ENCODE data around the gene OLIG2.

OLIG2 gene

DNA sequence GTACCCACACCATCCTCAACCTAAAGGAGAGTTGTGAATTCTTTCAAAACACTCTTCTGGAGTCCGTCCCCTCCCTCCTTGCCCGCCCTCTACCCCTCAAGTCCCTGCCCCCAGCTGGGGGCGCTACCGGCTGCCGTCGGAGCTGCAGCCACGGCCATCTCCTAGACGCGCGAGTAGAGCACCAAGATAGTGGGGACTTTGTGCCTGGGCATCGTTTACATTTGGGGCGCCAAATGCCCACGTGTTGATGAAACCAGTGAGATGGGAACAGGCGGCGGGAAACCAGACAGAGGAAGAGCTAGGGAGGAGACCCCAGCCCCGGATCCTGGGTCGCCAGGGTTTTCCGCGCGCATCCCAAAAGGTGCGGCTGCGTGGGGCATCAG is 638 bp upstream of the OLIG2 start:
- no peak for TF ChIP-seq TAF1 (IDR thresholded peaks at IDR 0.05; ENCODE audit: low read depth)
- TF ChIP-seq TEAD4 (IDR thresholded peaks at IDR 0.05): no peak
- TF ChIP-seq, protein P1, sequence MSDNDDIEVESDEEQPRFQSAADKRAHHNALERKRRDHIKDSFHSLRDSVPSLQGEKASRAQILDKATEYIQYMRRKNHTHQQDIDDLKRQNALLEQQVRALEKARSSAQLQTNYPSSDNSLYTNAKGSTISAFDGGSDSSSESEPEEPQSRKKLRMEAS (IDR thresholded peaks at IDR 0.05): no peak
- TF ChIP-seq RAD21 (IDR thresholded peaks at IDR 0.05; ENCODE audit: low read depth): no peak
- no peak for TF ChIP-seq YY1 (IDR thresholded peaks at IDR 0.05; ENCODE audit: low read depth)
- TF ChIP-seq NFIC (IDR thresholded peaks at IDR 0.05): no peak
- TF ChIP-seq TCF12 (IDR thresholded peaks at IDR 0.05; ENCODE audit: low read depth): no peak
- TF ChIP-seq, protein P2, sequence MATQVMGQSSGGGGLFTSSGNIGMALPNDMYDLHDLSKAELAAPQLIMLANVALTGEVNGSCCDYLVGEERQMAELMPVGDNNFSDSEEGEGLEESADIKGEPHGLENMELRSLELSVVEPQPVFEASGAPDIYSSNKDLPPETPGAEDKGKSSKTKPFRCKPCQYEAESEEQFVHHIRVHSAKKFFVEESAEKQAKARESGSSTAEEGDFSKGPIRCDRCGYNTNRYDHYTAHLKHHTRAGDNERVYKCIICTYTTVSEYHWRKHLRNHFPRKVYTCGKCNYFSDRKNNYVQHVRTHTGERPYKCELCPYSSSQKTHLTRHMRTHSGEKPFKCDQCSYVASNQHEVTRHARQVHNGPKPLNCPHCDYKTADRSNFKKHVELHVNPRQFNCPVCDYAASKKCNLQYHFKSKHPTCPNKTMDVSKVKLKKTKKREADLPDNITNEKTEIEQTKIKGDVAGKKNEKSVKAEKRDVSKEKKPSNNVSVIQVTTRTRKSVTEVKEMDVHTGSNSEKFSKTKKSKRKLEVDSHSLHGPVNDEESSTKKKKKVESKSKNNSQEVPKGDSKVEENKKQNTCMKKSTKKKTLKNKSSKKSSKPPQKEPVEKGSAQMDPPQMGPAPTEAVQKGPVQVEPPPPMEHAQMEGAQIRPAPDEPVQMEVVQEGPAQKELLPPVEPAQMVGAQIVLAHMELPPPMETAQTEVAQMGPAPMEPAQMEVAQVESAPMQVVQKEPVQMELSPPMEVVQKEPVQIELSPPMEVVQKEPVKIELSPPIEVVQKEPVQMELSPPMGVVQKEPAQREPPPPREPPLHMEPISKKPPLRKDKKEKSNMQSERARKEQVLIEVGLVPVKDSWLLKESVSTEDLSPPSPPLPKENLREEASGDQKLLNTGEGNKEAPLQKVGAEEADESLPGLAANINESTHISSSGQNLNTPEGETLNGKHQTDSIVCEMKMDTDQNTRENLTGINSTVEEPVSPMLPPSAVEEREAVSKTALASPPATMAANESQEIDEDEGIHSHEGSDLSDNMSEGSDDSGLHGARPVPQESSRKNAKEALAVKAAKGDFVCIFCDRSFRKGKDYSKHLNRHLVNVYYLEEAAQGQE (IDR thresholded peaks at IDR 0.05; ENCODE audit: low read depth): no peak
- TF ChIP-seq CEBPB (IDR thresholded peaks at IDR 0.05): no peak
- TF ChIP-seq CREB1 (IDR thresholded peaks at IDR 0.05; ENCODE audit: low read depth): no peak

GRCh38 chr21:33026443-33026858 is 716 bp downstream of the OLIG2 start:
- TF ChIP-seq RAD21 (IDR thresholded peaks at IDR 0.05; ENCODE audit: low read depth): no peak
- no peak for TF ChIP-seq NFIC (IDR thresholded peaks at IDR 0.05)
- no peak for TF ChIP-seq TAF1 (IDR thresholded peaks at IDR 0.05; ENCODE audit: low read depth)
- TF ChIP-seq FOXM1 (IDR thresholded peaks at IDR 0.05; ENCODE audit: borderline replicate concordance, low read depth): no peak
- no peak for TF ChIP-seq ZBTB7A (IDR thresholded peaks at IDR 0.05; ENCODE audit: low read depth)
- TF ChIP-seq EGR1 (IDR thresholded peaks at IDR 0.05): no peak
- no peak for TF ChIP-seq YY1 (IDR thresholded peaks at IDR 0.05; ENCODE audit: low read depth)
- TF ChIP-seq CREB1 (IDR thresholded peaks at IDR 0.05; ENCODE audit: low read depth): no peak
- TF ChIP-seq CEBPB (IDR thresholded peaks at IDR 0.05): no peak
- TF ChIP-seq, protein P1 (IDR thresholded peaks at IDR 0.05): no peak
- TF ChIP-seq, protein P2 (IDR thresholded peaks at IDR 0.05; ENCODE audit: low read depth): no peak
- no peak for TF ChIP-seq TCF12 (IDR thresholded peaks at IDR 0.05; ENCODE audit: low read depth)
- no peak for TF ChIP-seq TEAD4 (IDR thresholded peaks at IDR 0.05)
- TF ChIP-seq, protein P3, sequence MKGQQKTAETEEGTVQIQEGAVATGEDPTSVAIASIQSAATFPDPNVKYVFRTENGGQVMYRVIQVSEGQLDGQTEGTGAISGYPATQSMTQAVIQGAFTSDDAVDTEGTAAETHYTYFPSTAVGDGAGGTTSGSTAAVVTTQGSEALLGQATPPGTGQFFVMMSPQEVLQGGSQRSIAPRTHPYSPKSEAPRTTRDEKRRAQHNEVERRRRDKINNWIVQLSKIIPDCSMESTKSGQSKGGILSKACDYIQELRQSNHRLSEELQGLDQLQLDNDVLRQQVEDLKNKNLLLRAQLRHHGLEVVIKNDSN (IDR thresholded peaks at IDR 0.05): no peak

DNA sequence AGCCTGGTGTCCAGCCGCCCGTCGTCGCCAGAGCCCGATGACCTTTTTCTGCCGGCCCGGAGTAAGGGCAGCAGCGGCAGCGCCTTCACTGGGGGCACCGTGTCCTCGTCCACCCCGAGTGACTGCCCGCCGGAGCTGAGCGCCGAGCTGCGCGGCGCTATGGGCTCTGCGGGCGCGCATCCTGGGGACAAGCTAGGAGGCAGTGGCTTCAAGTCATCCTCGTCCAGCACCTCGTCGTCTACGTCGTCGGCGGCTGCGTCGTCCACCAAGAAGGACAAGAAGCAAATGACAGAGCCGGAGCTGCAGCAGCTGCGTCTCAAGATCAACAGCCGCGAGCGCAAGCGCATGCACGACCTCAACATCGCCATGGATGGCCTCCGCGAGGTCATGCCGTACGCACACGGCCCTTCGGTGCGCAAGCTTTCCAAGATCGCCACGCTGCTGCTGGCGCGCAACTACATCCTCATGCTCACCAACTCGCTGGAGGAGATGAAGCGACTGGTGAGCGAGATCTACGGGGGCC is 1.2 kb downstream of the OLIG2 start:
- no peak for TF ChIP-seq EP300 (IDR thresholded peaks at IDR 0.05; ENCODE audit: borderline replicate concordance)
- TF ChIP-seq ZBTB7A (IDR thresholded peaks at IDR 0.05; ENCODE audit: low read depth): no peak
- no peak for TF ChIP-seq TEAD4 (IDR thresholded peaks at IDR 0.05)
- TF ChIP-seq NFIC (IDR thresholded peaks at IDR 0.05): no peak
- TF ChIP-seq, protein P3 (IDR thresholded peaks at IDR 0.05): no peak
- TF ChIP-seq, protein P2 (IDR thresholded peaks at IDR 0.05; ENCODE audit: low read depth): no peak
- no peak for TF ChIP-seq TAF1 (IDR thresholded peaks at IDR 0.05; ENCODE audit: low read depth)
- no peak for TF ChIP-seq TCF12 (IDR thresholded peaks at IDR 0.05; ENCODE audit: low read depth)

- TF ChIP-seq, protein P1 (IDR thresholded peaks at IDR 0.05): no peak
- TF ChIP-seq ZBTB7A (IDR thresholded peaks at IDR 0.05; ENCODE audit: low read depth): no peak
- TF ChIP-seq EGR1 (IDR thresholded peaks at IDR 0.05): no peak
- TF ChIP-seq FOXM1 (IDR thresholded peaks at IDR 0.05; ENCODE audit: borderline replicate concordance, low read depth): no peak
- TF ChIP-seq, protein P2 (IDR thresholded peaks at IDR 0.05; ENCODE audit: low read depth): no peak
- no peak for TF ChIP-seq TEAD4 (IDR thresholded peaks at IDR 0.05)
- no peak for TF ChIP-seq NFIC (IDR thresholded peaks at IDR 0.05)
- TF ChIP-seq, protein P3 (IDR thresholded peaks at IDR 0.05): no peak
- no peak for TF ChIP-seq RAD21 (IDR thresholded peaks at IDR 0.05; ENCODE audit: low read depth)
- no peak for TF ChIP-seq YY1 (IDR thresholded peaks at IDR 0.05; ENCODE audit: low read depth)
- no peak for TF ChIP-seq TCF12 (IDR thresholded peaks at IDR 0.05; ENCODE audit: low read depth)
- no peak for TF ChIP-seq CREB1 (IDR thresholded peaks at IDR 0.05; ENCODE audit: low read depth)
- TF ChIP-seq EP300 (IDR thresholded peaks at IDR 0.05; ENCODE audit: borderline replicate concordance): no peak
- TF ChIP-seq CEBPB (IDR thresholded peaks at IDR 0.05): no peak
- TF ChIP-seq TAF1 (IDR thresholded peaks at IDR 0.05; ENCODE audit: low read depth): no peak
These were observed 1.9 kb downstream of the OLIG2 start for GRCh38 chr21:33027401-33028286.

All from Ishikawa (cell line).